ENCODE measurements around the gene KTN1. TPM values are rescaled to one million over a fixed set of nuclear protein-coding genes. Genes with fewer than 3 reads are reported as not detected.

The KTN1 gene
- total and polyA plus RNA-seq, 2 experiments from 2014 or later, result 150 to 164 TPM

DNA sequence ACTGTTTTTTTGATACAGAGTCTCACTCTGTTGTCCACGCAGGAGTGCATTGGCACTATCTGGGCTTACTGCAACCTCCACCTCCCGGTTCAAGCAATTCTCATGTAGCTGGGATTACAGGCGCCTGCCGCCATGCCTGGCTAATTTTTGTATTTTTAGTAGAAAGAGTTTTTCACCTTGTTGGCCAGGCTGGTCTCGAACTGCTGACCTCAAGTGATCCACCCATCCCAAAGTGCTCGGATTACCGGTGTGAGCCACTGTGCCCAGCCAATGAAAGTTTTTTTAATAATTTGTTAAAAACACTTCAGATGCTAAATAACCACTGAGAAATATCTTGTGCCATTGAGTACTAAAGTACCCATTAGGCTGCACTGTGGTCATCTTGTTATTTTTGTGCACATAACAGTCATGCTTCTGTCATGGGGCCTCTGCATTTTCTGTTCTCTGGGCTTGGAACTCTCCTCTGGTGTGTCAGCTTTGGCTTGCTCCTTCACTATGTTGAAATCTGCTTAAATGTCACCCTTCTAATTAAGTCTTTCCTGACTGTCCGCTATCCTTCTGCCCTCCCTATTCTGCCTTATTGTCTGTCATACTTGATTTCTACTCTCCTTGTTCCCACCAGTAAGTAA is 105.1 kb downstream of the KTN1 start:
- no peak overlapping the region for H3K27ac ChIP-seq
- WGBS (ENCODE audit: low lambda C conversion rate, missing lambda C conversion rate), result 95% methylated on average over 8 of the region's 8 CpGs
- H3K4me3 ChIP-seq, result no peak overlapping the region
- no peaks in the 10 kb centered on the region for H3K9me3 ChIP-seq (ENCODE audit: low read depth)
- H3K79me2 ChIP-seq, result no peaks in the 10 kb centered on the region
- no peaks in the 10 kb centered on the region for H3K27me3 ChIP-seq
- H3K36me3 ChIP-seq (replicated peaks; ENCODE audit: insufficient read depth, low read depth), result no peaks in the 10 kb centered on the region
- no peaks in the 10 kb centered on the region for H4K20me1 ChIP-seq (ENCODE audit: insufficient read depth, poor library complexity, severe bottlenecking)
- H3K9me2 ChIP-seq (replicated peaks; ENCODE audit: insufficient read depth), result no peaks in the 10 kb centered on the region
- no peak for TF ChIP-seq EZH2phosphoT487 (IDR thresholded peaks at IDR 0.05; ENCODE audit: low read depth, severe bottlenecking, unreplicated experiment)
- TF ChIP-seq, protein P1, sequence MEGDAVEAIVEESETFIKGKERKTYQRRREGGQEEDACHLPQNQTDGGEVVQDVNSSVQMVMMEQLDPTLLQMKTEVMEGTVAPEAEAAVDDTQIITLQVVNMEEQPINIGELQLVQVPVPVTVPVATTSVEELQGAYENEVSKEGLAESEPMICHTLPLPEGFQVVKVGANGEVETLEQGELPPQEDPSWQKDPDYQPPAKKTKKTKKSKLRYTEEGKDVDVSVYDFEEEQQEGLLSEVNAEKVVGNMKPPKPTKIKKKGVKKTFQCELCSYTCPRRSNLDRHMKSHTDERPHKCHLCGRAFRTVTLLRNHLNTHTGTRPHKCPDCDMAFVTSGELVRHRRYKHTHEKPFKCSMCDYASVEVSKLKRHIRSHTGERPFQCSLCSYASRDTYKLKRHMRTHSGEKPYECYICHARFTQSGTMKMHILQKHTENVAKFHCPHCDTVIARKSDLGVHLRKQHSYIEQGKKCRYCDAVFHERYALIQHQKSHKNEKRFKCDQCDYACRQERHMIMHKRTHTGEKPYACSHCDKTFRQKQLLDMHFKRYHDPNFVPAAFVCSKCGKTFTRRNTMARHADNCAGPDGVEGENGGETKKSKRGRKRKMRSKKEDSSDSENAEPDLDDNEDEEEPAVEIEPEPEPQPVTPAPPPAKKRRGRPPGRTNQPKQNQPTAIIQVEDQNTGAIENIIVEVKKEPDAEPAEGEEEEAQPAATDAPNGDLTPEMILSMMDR (IDR thresholded peaks at IDR 0.05; ENCODE audit: poor library complexity), result no peak
- TF ChIP-seq EZH2 (IDR thresholded peaks at IDR 0.05; ENCODE audit: borderline replicate concordance), result no peak
- DNase-seq (ENCODE audit: low spot score), result no peak
- H3K4me1 ChIP-seq (ENCODE audit: insufficient read depth), result no peaks in the 10 kb centered on the region
- H2AFZ ChIP-seq, result no peak overlapping the region
- H3K4me2 ChIP-seq, result no peak overlapping the region

DNA sequence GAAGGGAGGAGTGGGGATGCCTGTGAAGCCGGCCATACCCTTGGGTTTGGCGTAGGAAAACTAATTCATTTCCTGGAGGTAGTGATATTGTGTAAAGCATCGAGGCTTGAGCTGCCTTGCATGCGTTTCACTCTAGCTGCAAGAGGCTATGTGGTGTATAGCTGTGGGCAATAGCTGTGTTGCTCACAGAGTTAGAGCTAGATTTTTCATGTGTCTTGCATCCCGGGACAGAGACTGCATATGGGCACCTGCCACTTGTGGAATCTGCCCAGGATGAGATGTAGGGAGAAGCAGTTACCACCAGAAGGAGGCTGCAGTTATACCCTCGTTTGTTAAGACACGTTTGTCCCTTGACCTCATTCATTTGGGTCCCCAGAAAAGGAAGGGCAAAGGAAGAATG is 106.7 kb downstream of the KTN1 start:
- Histone ChIP-seq H3K27me3 (no peaks in the 10 kb centered on the region), H3K36me3 (replicated peaks; ENCODE audit: insufficient read depth, low read depth) (no peaks in the 10 kb centered on the region), H3K4me1 (ENCODE audit: insufficient read depth) (no peaks in the 10 kb centered on the region), H3K9me2 (replicated peaks; ENCODE audit: insufficient read depth) (no peaks in the 10 kb centered on the region), H2AFZ (no peak overlapping the region), H3K27ac (no peak overlapping the region), H4K20me1 (ENCODE audit: insufficient read depth, poor library complexity, severe bottlenecking) (no peaks in the 10 kb centered on the region), H3K4me2 (no peak overlapping the region), H3K79me2 (no peaks in the 10 kb centered on the region), H3K9me3 (ENCODE audit: low read depth) (no peaks in the 10 kb centered on the region), H3K4me3 (no peak overlapping the region)
- WGBS (ENCODE audit: low lambda C conversion rate, missing lambda C conversion rate), result 94% methylated on average over 7 of the region's 7 CpGs
- TF ChIP-seq EZH2 (IDR thresholded peaks at IDR 0.05; ENCODE audit: borderline replicate concordance) (no peak), EZH2phosphoT487 (IDR thresholded peaks at IDR 0.05; ENCODE audit: low read depth, severe bottlenecking, unreplicated experiment) (no peak)
- TF ChIP-seq, protein P1 (IDR thresholded peaks at IDR 0.05; ENCODE audit: poor library complexity), result no peak
- no peak for DNase-seq (ENCODE audit: low spot score)

DNA sequence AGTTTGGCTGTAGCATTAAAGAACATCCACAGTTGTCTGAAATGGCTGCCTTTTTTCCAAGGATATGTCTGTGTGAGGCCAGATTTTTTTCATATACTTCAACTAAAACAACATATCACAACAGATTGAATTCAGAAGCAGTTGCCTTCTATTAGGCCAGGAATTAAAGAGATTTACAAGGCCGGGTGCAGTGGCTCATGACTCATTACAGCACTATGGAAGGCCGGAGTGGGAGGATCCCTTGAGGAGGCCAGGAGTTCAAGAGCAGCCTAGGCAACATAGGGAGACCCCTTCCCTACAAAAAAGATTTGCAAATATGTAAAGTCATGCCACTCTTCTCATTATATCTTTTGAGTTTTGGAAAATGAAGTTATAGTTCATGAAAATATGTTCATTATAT is 108.6 kb downstream of the KTN1 start:
- Histone ChIP-seq H3K79me2 (no peaks in the 10 kb centered on the region), H3K27me3 (no peaks in the 10 kb centered on the region), H3K4me1 (ENCODE audit: insufficient read depth) (no peaks in the 10 kb centered on the region), H3K9me2 (replicated peaks; ENCODE audit: insufficient read depth) (no peaks in the 10 kb centered on the region), H3K9me3 (ENCODE audit: low read depth) (no peaks in the 10 kb centered on the region), H3K36me3 (replicated peaks; ENCODE audit: insufficient read depth, low read depth) (no peaks in the 10 kb centered on the region), H2AFZ (no peak overlapping the region), H3K4me2 (no peak overlapping the region), H4K20me1 (ENCODE audit: insufficient read depth, poor library complexity, severe bottlenecking) (no peaks in the 10 kb centered on the region), H3K27ac (no peak overlapping the region), H3K4me3 (no peak overlapping the region)
- WGBS (ENCODE audit: low lambda C conversion rate, missing lambda C conversion rate), result 76% methylated on average over 2 of the region's 2 CpGs
- no peak for DNase-seq (ENCODE audit: low spot score)
- TF ChIP-seq, protein P1 (IDR thresholded peaks at IDR 0.05; ENCODE audit: poor library complexity), result no peak
- TF ChIP-seq EZH2phosphoT487 (IDR thresholded peaks at IDR 0.05; ENCODE audit: low read depth, severe bottlenecking, unreplicated experiment), result no peak
- TF ChIP-seq EZH2 (IDR thresholded peaks at IDR 0.05; ENCODE audit: borderline replicate concordance), result no peak

All from hepatocyte (in vitro differentiated cells).